GM12865 (cell line): Measurements from ENCODE around the gene CYB5RL.

Experiments used
- DNase-seq: peaks from one replicate; pipeline ENCODE4 v3.0.0; 2010; ENCODE audit warnings: low read depth
- H3K4me3 ChIP-seq: 2 replicates; pipeline ENCODE4 v1.5.1; 2011; ENCODE audit warnings: mild to moderate bottlenecking, low read depth, low read length, control low read depth
- TF ChIP-seq, protein P1 (sequence below): IDR thresholded peaks from 2 replicates; pipeline ENCODE4 v1.5.1; 2011; ENCODE audit warnings: low read length, control low read depth, low read depth, inconsistent platforms; ENCODE audit not compliant: insufficient read depth; ENCODE audit errors: missing control alignments

Gene CYB5RL

DNA sequence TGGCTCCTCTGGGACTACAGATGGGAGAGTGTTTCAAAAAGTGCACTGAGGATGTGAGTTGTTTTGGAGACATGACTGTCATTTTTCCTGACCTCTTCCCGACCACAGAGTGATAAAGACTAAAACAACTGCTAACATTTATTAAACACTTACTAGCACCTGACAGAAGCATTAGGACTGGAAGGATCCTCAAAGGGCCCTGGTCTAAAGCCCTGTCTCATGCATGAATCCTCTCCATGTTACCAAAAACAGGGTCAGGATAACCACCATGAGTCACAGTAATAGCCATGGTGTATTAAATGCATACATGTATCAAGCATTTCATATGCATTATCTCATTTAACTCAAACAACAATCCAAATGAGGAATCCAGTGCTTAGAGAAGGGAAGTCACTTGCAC is 11.5 kb downstream of the CYB5RL start:
- TF ChIP-seq, protein P1, sequence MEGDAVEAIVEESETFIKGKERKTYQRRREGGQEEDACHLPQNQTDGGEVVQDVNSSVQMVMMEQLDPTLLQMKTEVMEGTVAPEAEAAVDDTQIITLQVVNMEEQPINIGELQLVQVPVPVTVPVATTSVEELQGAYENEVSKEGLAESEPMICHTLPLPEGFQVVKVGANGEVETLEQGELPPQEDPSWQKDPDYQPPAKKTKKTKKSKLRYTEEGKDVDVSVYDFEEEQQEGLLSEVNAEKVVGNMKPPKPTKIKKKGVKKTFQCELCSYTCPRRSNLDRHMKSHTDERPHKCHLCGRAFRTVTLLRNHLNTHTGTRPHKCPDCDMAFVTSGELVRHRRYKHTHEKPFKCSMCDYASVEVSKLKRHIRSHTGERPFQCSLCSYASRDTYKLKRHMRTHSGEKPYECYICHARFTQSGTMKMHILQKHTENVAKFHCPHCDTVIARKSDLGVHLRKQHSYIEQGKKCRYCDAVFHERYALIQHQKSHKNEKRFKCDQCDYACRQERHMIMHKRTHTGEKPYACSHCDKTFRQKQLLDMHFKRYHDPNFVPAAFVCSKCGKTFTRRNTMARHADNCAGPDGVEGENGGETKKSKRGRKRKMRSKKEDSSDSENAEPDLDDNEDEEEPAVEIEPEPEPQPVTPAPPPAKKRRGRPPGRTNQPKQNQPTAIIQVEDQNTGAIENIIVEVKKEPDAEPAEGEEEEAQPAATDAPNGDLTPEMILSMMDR, result no peak

GRCh38 chr1:54186056-54186455 is 13.8 kb downstream of the CYB5RL start:
- TF ChIP-seq, protein P1, result no peak
- no peak overlapping the region for H3K4me3 ChIP-seq
- DNase-seq, result no peak

More for the DNA sequence above, 11.5 kb downstream of the CYB5RL start:
- DNase-seq, result no peak
- no peak overlapping the region for H3K4me3 ChIP-seq

DNA sequence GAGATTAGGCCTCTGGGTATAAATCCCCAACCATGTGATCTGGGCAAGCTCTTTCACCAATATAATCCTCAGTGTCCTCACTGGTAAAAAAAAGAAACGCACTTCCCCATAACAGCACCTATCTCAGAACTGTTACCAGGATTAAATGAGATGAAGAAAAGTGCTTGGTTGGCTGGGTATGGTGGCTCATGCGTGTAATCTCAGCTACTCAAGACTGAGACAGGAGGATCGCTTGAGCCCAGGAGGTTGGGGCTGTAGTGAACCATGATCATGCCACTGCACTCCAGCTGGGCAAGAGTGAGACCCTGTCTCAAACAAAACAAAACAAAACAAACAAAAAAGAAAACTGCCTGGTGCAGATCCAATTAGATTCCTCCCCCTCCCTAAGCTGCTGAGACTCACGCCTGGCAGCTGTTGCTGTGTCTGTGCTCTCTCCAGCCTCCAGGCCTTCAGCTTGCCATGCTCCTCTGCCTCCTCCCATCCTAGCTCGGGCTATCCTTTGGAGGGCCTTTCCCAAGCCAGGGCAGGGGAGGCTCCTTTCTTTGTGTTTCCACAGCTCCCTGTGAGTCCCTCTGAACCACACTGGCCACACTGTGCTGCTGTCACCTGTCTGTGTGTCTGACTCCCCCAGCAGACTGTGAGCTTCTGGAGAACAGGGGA is 19.0 kb downstream of the CYB5RL start:
- DNase-seq, result no peak
- TF ChIP-seq, protein P1, result no peak

DNA sequence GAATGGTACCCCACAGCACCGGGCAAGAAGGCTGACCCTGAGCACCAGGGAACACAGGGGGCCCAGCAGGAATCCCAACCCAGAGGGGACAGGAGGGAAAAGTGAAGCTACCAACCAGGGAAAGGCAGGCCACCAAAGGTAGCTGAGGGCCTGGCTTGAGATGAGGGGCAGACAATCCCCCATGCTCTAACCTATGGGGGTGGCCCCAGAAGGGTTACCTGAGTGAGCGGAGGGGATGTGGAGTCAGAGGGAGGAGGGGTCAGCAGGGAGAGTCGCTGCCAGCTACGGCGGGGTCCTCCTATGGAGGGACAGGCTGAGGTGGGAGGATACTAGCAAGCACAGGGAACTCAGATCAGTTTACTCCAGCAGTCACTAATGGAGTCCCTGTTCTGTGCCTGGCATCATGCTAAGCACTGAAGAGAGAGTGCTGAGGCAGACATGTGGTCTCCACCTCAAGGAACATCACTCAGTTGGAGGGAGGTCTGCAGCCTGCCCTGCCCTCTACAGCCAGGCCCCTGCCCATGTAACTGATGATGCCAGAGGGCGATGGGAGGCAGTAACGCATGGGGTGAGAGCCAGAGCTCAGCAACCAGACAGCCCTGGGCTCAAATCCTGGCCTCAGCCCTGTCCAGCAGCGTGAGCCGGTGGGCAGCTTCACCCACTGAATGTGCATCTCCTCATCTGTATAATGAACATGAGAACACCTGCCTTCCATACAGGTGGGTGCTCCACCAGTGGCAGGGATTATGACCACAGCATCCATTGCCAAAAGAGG is 21.3 kb downstream of the CYB5RL start:
- no peak overlapping the region for H3K4me3 ChIP-seq
- TF ChIP-seq, protein P1, result no peak
- no peak for DNase-seq

More for the DNA sequence above, 19.0 kb downstream of the CYB5RL start:
- no peak overlapping the region for H3K4me3 ChIP-seq

DNA sequence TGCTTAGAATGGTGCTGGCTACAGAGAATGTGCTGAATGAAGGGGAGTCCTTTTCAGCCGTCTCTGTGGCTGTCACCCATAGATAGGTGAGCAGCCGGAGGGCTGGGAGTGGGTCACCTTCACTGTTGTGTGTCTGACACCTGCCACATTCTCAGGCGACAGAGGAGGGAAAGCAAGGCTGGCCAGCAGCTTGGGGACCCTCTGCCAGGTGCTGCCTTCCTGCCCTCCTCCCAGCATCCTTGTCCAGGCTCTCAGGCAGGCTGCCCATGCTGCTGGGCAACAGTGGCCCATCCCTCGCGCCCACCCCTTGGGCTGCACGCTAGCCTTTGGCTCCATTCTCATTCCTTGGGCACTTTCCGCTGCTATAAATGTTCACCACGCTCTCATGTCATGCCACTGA is 22.1 kb downstream of the CYB5RL start:
- TF ChIP-seq, protein P1, result no peak
- no peak for DNase-seq
- no peak overlapping the region for H3K4me3 ChIP-seq

- no peak overlapping the region for H3K4me3 ChIP-seq
- DNase-seq, result no peak
- TF ChIP-seq, protein P1, result no peak
Observed at GRCh38 chr1:54176621-54177327, 23.1 kb downstream of the CYB5RL start.
